Measurements from ENCODE around the gene TMIGD3.
A peak's percentile ranks its signal among the peaks of the same experiment; 100 is the strongest.

Gene TMIGD3

GRCh38 chr1:111484391-111485026, 18.9 kb downstream of the TMIGD3 start:
- no peak overlapping the region for H3K9ac ChIP-seq (ENCODE audit: insufficient read length, low read depth)
- H3K4me1 ChIP-seq (ENCODE audit: insufficient read depth, insufficient read length): no peaks in the 10 kb centered on the region
- no peaks in the 10 kb centered on the region for H3K9me3 ChIP-seq (ENCODE audit: insufficient read depth, low read length)
- no peaks in the 10 kb centered on the region for H3K27me3 ChIP-seq (ENCODE audit: insufficient read depth, insufficient read length)
- H3K36me3 ChIP-seq (ENCODE audit: insufficient read depth, insufficient read length, low read length): no peaks in the 10 kb centered on the region
- TF ChIP-seq YY1 (IDR thresholded peaks at IDR 0.05; ENCODE audit: insufficient read depth, insufficient read length) (no peak), ZNF274 (IDR thresholded peaks at IDR 0.05; ENCODE audit: low read depth, low read length) (no peak), SUZ12 (IDR thresholded peaks at IDR 0.05; ENCODE audit: extremely low read depth, insufficient read depth, insufficient read length) (no peak)
- no peak overlapping the region for H3K4me3 ChIP-seq (ENCODE audit: insufficient read length, low read depth)
- DNase-seq (ENCODE audit: low read depth, low spot score): no peak

GRCh38 chr1:111483876-111484275, 19.6 kb downstream of the TMIGD3 start:
- Histone ChIP-seq H3K27me3 (ENCODE audit: insufficient read depth, insufficient read length) (no peaks in the 10 kb centered on the region), H3K36me3 (ENCODE audit: insufficient read depth, insufficient read length, low read length) (no peaks in the 10 kb centered on the region), H3K9ac (ENCODE audit: insufficient read length, low read depth) (no peak overlapping the region), H3K9me3 (ENCODE audit: insufficient read depth, low read length) (no peaks in the 10 kb centered on the region), H3K4me1 (ENCODE audit: insufficient read depth, insufficient read length) (no peaks in the 10 kb centered on the region), H3K4me3 (ENCODE audit: insufficient read length, low read depth) (no peak overlapping the region)
- TF ChIP-seq ZNF274 (IDR thresholded peaks at IDR 0.05; ENCODE audit: low read depth, low read length) (no peak), SUZ12 (IDR thresholded peaks at IDR 0.05; ENCODE audit: extremely low read depth, insufficient read depth, insufficient read length) (no peak), YY1 (IDR thresholded peaks at IDR 0.05; ENCODE audit: insufficient read depth, insufficient read length) (no peak)
- no peak for DNase-seq (ENCODE audit: low read depth, low spot score)

- no peaks in the 10 kb centered on the region for H3K27me3 ChIP-seq (ENCODE audit: insufficient read depth, insufficient read length)
- no peaks in the 10 kb centered on the region for H3K9me3 ChIP-seq (ENCODE audit: insufficient read depth, low read length)
- no peak overlapping the region for H3K4me3 ChIP-seq (ENCODE audit: insufficient read length, low read depth)
- H3K9ac ChIP-seq (ENCODE audit: insufficient read length, low read depth): no peak overlapping the region
- no peaks in the 10 kb centered on the region for H3K36me3 ChIP-seq (ENCODE audit: insufficient read depth, insufficient read length, low read length)
- no peak for DNase-seq (ENCODE audit: low read depth, low spot score)
- H3K4me1 ChIP-seq (ENCODE audit: insufficient read depth, insufficient read length): no peaks in the 10 kb centered on the region
- TF ChIP-seq SUZ12 (IDR thresholded peaks at IDR 0.05; ENCODE audit: extremely low read depth, insufficient read depth, insufficient read length) (no peak), ZNF274 (IDR thresholded peaks at IDR 0.05; ENCODE audit: low read depth, low read length) (no peak), YY1 (IDR thresholded peaks at IDR 0.05; ENCODE audit: insufficient read depth, insufficient read length) (no peak)
Observed at GRCh38 chr1:111483166-111483565, 20.3 kb downstream of the TMIGD3 start.

GRCh38 chr1:111481387-111482221, 21.8 kb downstream of the TMIGD3 start:
- Histone ChIP-seq H3K36me3 (ENCODE audit: insufficient read depth, insufficient read length, low read length) (no peaks in the 10 kb centered on the region), H3K4me3 (ENCODE audit: insufficient read length, low read depth) (no peak overlapping the region), H3K27me3 (ENCODE audit: insufficient read depth, insufficient read length) (no peaks in the 10 kb centered on the region), H3K9ac (ENCODE audit: insufficient read length, low read depth) (no peak overlapping the region), H3K9me3 (ENCODE audit: insufficient read depth, low read length) (no peaks in the 10 kb centered on the region), H3K4me1 (ENCODE audit: insufficient read depth, insufficient read length) (no peaks in the 10 kb centered on the region)
- DNase-seq (ENCODE audit: low read depth, low spot score): peak; percentile 51
- no peak for TF ChIP-seq ZNF274 (IDR thresholded peaks at IDR 0.05; ENCODE audit: low read depth, low read length)
- no peak for TF ChIP-seq YY1 (IDR thresholded peaks at IDR 0.05; ENCODE audit: insufficient read depth, insufficient read length)
- no peak for TF ChIP-seq SUZ12 (IDR thresholded peaks at IDR 0.05; ENCODE audit: extremely low read depth, insufficient read depth, insufficient read length)

GRCh38 chr1:111480674-111481073, 22.8 kb downstream of the TMIGD3 start:
- Histone ChIP-seq H3K36me3 (ENCODE audit: insufficient read depth, insufficient read length, low read length) (no peaks in the 10 kb centered on the region), H3K27me3 (ENCODE audit: insufficient read depth, insufficient read length) (no peaks in the 10 kb centered on the region), H3K9me3 (ENCODE audit: insufficient read depth, low read length) (no peaks in the 10 kb centered on the region), H3K9ac (ENCODE audit: insufficient read length, low read depth) (no peak overlapping the region), H3K4me1 (ENCODE audit: insufficient read depth, insufficient read length) (no peaks in the 10 kb centered on the region), H3K4me3 (ENCODE audit: insufficient read length, low read depth) (no peak overlapping the region)
- TF ChIP-seq ZNF274 (IDR thresholded peaks at IDR 0.05; ENCODE audit: low read depth, low read length): no peak
- no peak for DNase-seq (ENCODE audit: low read depth, low spot score)

GRCh38 chr1:111476761-111477309, 26.6 kb downstream of the TMIGD3 start:
- Histone ChIP-seq H3K27me3 (ENCODE audit: insufficient read depth, insufficient read length) (no peaks in the 10 kb centered on the region), H3K4me1 (ENCODE audit: insufficient read depth, insufficient read length) (no peaks in the 10 kb centered on the region), H3K9ac (ENCODE audit: insufficient read length, low read depth) (no peak overlapping the region), H3K9me3 (ENCODE audit: insufficient read depth, low read length) (no peaks in the 10 kb centered on the region), H3K36me3 (ENCODE audit: insufficient read depth, insufficient read length, low read length) (no peaks in the 10 kb centered on the region), H3K4me3 (ENCODE audit: insufficient read length, low read depth) (no peak overlapping the region)
- DNase-seq (ENCODE audit: low read depth, low spot score): no peak
- TF ChIP-seq ZNF274 (IDR thresholded peaks at IDR 0.05; ENCODE audit: low read depth, low read length) (no peak), YY1 (IDR thresholded peaks at IDR 0.05; ENCODE audit: insufficient read depth, insufficient read length) (no peak), SUZ12 (IDR thresholded peaks at IDR 0.05; ENCODE audit: extremely low read depth, insufficient read depth, insufficient read length) (no peak)

GRCh38 chr1:111476214-111476613, 27.2 kb downstream of the TMIGD3 start:
- H3K4me3 ChIP-seq (ENCODE audit: insufficient read length, low read depth): no peak overlapping the region
- no peak overlapping the region for H3K9ac ChIP-seq (ENCODE audit: insufficient read length, low read depth)
- no peak for TF ChIP-seq SUZ12 (IDR thresholded peaks at IDR 0.05; ENCODE audit: extremely low read depth, insufficient read depth, insufficient read length)
- no peak for TF ChIP-seq ZNF274 (IDR thresholded peaks at IDR 0.05; ENCODE audit: low read depth, low read length)
- TF ChIP-seq YY1 (IDR thresholded peaks at IDR 0.05; ENCODE audit: insufficient read depth, insufficient read length): no peak
- no peak for DNase-seq (ENCODE audit: low read depth, low spot score)
- no peaks in the 10 kb centered on the region for H3K4me1 ChIP-seq (ENCODE audit: insufficient read depth, insufficient read length)
- H3K36me3 ChIP-seq (ENCODE audit: insufficient read depth, insufficient read length, low read length): no peaks in the 10 kb centered on the region
- no peaks in the 10 kb centered on the region for H3K9me3 ChIP-seq (ENCODE audit: insufficient read depth, low read length)
- no peaks in the 10 kb centered on the region for H3K27me3 ChIP-seq (ENCODE audit: insufficient read depth, insufficient read length)

Measured in NT2/D1 (cell line).